Measurements from ENCODE around the gene SYNPO.

The SYNPO gene

DNA sequence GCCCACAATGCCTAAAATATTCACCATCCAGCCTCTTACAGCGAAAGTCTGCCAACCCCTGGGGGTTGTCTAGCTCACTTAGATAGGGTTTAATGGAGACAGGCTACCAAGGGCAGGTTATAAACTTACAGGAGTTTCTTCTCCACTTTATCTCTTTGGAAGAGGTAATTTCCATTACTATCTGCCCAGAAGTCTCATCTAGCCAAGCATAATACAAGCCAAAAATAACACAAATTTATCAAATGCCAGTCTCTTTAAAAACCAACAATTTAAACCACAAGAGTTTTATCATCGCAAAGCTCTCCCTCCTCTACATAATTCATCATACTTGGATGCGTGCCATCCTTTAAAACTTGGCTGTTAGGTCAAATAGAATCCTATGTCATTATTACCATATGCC is 54.2 kb downstream of the SYNPO start:
- DNase-seq (ENCODE audit: low spot score): no peak

DNA sequence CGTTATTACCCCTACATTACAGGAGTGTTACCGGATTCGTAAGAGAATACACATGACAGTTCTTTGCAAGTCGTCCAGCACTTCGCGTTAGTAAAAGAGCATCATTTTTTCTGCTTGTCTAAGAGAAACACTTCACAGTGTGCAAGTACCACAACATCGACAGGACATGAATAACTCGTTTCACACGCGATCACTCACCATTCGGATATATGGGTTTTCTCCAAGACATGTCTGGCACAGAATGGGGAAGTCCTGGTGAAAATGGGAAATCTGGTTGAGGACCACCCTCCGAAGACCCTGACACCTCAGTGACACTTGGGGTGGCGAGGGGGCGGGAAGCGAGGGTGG is 59.8 kb downstream of the SYNPO start:
- DNase-seq (ENCODE audit: low spot score): no peak

DNA sequence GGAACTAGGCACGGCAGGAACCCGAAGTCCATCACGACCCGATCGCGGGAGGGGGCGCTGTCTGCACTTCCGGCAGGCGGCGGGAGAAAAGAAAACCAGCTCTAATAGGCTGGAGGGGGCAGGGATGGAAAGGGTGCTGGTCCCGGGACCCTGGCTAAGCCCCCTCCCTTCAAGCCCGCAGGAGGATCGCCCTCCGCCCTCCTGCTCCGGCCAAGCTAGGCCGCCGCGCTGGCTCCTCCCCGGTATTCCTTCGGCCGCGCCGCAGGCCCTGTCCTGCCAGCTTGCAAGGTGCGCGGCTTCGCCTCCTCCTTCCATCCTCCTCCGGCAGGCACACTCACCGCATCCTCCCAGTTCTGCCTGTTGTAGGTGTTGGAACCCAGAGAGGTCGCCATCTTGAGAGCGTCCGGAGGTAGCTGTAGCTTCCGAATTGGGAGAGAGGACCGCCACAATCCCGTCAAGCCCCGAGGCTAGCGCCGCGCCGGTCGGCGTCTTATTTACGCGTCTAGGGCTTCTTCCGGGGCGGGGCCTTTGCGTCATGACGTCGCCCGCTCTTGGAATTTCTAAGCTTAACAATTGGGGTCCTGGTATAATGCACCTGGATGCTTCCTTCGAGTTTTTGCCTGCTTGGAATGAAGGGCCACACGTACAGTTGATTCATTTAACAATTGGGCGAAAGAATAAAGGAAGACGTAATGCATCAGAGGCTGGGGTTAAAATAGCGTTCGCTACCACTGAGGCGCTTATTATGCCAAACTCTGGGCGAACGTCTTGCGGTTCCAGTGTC is 60.3 kb downstream of the SYNPO start, which contains the start of gene RBM22:
TSS of gene RBM22 (minus strand) at position 469 of the 784 bp plus-strand sequence. CDS start at position 392, 77 bp downstream.
- peak; percentile 81 for DNase-seq (ENCODE audit: low spot score)

DNA sequence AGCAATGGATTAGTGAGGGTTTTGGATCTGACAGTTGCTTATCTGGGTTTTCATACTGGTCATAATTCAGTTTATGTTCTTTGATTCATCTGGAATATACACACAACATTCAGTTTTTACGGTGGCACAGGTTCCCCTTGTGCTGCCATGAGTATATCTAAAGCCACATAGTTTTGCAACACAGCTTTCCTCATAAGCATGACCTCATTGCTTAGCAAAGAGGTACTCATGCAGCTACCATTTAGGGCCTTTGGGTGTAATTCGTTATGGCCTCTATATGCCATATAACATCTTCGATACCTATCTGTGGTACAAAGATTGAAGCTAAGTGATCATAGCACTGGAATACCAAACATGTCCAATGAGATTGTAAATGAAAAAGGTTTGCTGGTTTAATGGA is 63.3 kb downstream of the SYNPO start:
- no peak for DNase-seq (ENCODE audit: low spot score)

DNA sequence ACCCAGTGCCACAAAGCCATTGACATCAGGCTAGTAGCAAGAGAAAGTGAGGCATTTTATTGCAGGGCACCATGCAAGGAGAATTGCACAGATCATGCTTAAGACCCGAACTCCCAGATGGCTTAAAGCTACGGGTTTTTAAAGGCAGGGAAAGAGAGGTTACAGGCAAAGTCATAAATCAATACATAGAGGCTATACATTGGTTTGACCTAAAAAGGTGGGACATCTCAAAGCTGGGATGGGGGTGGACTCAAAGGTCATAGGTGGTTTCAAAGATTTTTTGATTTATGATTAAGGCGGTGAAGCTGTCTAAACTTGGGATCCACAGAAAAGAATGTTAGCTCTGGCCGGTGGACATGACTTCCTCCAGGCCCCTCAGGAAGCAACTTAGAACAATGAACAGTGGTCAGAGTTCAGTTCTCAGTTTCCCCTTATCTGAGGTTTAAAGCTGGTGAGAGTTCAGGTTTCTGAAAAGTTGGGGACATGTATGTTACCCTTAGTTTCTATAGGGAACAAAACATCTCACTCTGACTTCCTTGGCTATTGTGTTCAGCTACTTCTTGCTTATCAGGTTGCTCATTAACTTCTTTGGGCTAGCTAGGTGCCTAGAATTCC is 66.4 kb downstream of the SYNPO start:
- DNase-seq (ENCODE audit: low spot score): no peak

All from kidney capillary endothelial cell (primary cell).